ES-I3 (cell line): ENCODE data around the gene NAA25.
"Not testable (repeated sequence)": the region's sequence is repeated elsewhere in the genome, so short reads cannot be mapped to it uniquely, and the experiment has no call there.

Experiments
- H3K36me3 ChIP-seq: 2 replicates; pipeline ENCODE4 v1.6.1; 2013; ENCODE audit warnings: mild to moderate bottlenecking, low read length, control low read depth, moderate library complexity; ENCODE audit not compliant: insufficient read depth
- H3K4me1 ChIP-seq: 2 replicates; pipeline ENCODE4 v1.6.1; 2013; ENCODE audit warnings: mild to moderate bottlenecking, control low read depth, low read length; ENCODE audit not compliant: insufficient read depth
- H3K9ac ChIP-seq: 2 replicates; pipeline ENCODE4 v1.6.1; 2013; ENCODE audit warnings: low read depth, mild to moderate bottlenecking, low read length, moderate library complexity
- H3K9me3 ChIP-seq: 2 replicates; pipeline ENCODE4 v1.6.1; 2013; ENCODE audit warnings: mild to moderate bottlenecking, low read length, moderate library complexity; ENCODE audit not compliant: control insufficient read depth, insufficient read depth

NAA25 gene

DNA sequence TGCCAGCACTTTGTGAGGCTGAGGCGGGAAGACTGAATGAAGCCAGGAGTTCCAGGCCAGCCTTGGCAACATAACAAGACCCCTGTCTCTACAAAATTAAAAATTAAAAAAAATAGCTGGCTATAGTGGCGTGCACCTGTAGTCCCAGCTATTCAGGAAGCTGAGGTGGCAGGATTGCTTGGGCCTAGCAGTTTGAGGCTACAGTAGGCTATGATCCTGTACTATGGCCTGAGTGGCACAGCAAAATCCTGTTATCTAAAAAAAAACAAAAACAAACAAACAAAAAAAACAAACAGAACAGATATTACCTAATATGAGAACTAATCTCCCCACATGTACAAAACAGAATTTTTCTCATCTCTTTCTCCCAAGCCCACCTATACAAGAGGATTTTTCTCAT, 111.3 kb downstream of the NAA25 start:
- no peaks in the 10 kb centered on the region for H3K4me1 ChIP-seq

DNA sequence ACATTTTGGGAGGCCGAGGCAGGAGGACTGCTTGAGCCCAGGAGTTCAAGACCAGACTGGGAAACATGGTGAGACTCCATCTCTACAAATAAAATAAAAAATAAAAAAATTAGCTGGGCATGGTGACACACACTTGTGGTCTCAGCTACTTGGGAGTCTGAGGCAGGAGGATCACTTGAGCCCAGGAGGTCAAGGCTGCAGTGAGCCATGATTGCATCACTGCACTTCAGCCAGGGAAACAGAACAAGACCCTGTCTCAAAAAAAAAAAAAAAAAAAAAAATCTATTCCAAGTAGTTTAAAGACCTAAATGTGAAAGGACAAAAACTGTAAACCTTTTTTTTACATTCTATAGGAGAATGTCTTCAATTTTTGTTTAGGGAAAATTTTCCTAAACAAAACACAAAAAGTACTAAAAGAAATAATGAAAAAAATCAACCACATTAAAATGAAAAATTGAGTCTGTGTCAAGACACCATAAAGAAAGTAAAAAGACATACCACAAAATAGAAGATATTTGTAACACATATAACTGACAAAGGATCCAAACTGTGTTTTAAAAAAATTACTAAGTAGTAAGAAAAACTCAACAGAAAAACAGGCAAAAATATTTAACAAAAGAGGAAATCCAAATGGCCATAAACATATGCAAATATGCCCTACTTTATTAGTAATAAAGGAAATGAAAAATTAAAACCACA, 112.7 kb downstream of the NAA25 start:
- H3K4me1 ChIP-seq, result no peaks in the 10 kb centered on the region
- H3K9ac ChIP-seq, result no peak overlapping the region
- H3K36me3 ChIP-seq, result no peaks in the 10 kb centered on the region
- H3K9me3 ChIP-seq, result no peaks in the 10 kb centered on the region

More for the DNA sequence above, 111.3 kb downstream of the NAA25 start:
- Histone ChIP-seq H3K36me3 (no peaks in the 10 kb centered on the region), H3K9me3 (no peaks in the 10 kb centered on the region), H3K9ac (no peak overlapping the region)

DNA sequence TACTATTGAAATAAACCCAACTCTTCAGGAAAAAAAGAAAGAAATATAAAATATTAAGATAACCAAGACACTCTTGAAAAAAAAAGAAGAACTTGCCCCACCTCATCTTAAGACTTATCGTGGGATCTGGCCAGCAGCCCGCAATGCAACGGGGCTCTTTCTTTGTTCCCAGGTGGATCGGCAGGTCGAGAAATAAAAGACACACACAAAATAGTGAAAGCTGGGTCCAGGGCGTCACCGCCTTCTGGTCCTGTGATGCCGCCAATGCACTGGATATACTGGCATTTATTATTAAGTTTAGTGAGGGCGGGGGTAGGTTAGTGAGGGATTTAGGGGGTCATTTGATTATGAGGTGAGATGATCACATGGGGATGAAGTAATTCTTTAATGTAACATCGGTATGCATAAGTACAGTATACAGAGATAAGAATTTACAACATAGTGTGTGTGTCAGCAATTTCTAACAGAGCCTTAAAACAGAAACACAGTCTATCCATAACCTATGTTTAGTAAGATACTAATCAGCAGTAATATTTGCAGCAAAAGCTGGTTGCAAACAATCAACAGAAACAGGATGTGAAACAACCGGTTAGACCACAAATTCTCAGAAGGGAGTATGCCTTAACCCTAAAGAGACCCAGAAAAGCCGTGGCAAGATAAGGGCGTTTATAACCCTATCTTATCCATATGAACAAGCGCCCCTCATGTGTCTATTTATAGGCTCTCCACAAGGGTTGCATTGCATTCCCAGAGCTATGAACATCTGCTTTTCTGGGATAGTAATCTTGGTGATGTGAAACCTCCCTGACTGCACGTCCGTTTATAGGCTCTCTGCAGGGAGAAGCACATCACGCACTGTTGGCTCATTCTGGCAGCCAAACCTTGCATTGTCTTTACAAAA, 114.1 kb downstream of the NAA25 start:
- H3K9me3 ChIP-seq, H3K4me1 ChIP-seq, H3K9ac ChIP-seq, H3K36me3 ChIP-seq: not testable (repeated sequence)

DNA sequence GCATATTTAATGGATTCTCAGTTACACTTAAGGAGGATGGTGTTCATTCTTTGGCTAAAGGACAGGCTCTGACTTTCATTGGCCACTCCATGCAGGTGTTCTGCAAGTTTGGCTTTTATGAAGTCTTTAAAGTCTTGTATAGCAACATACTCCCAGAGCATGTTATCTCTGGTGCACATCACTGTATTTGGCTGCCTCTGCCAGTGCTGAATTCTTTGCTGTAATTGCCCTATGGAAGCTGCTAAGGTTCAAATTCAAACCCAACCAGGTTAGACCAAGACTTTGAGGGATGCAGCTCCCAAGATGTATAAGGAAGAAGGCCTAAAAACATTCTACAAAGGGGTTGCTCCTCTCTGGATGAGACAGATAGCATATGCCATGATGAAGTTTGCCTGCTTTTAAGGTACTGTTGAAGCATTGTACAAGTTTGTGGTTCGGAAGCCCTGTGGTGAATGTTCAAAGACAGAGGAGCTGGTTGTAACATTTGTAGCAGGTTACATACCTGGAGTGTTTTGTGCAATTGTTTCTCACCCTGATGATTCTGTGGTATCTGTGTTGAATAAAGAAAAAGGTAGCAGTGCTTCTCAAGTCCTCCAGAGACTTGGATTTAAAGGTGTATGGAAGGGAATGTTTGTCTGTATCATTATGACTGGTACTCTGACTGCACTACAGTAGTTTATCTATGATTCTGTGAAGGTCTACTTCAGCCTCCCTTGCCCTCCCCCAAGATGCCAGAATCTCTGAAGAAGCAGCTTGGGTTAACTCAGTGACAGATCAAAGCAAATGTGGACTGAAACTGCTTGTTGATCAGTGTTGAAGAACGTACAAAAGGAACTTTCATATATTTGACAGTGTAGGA, 115.1 kb downstream of the NAA25 start:
- Histone ChIP-seq H3K9ac (no peak overlapping the region), H3K4me1 (no peaks in the 10 kb centered on the region), H3K9me3 (no peaks in the 10 kb centered on the region), H3K36me3 (no peaks in the 10 kb centered on the region)

DNA sequence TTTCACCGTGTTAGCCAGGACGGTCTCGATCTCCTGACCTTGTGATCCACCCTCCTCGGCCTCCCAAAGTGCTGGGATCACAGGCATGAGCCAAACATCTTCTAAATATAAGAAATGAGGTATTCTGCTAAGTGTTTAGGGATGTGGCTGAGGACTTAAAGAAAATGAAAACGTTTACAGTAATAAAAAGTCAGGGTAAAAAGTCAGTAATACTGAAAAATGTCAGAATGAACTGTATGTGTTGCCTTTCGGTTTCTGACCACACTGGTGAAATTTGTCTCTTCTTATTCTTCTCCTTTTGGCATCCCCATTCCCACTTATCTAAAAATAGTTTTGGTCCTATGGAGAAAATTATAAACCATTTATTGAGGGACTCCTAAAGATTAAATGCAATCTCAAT, 116.1 kb downstream of the NAA25 start:
- Histone ChIP-seq H3K9me3 (no peaks in the 10 kb centered on the region), H3K9ac (no peak overlapping the region), H3K36me3 (no peaks in the 10 kb centered on the region), H3K4me1 (no peaks in the 10 kb centered on the region)

DNA sequence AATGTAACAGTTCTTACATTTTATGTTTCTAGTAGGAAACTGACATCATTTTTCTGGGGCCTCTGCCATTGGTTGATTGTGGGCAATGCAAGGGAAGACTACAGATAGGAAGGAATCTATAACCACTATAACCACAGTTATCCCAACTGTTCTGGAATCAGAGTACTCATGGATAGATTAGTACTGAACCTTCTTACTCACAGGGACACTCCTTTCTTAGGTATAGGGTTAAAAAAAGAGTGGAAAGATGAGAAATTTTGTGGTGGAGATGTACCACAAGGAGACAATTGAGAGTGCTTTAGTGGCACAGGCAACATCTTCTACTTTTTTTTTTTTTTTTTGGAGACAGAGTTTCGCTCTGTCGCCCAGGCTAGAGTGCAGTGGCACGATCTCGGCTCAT, 116.6 kb downstream of the NAA25 start:
- Histone ChIP-seq H3K4me1 (no peaks in the 10 kb centered on the region), H3K9ac (no peak overlapping the region), H3K9me3 (no peaks in the 10 kb centered on the region), H3K36me3 (no peaks in the 10 kb centered on the region)

- H3K9ac ChIP-seq, result no peak overlapping the region
- no peaks in the 10 kb centered on the region for H3K4me1 ChIP-seq
- H3K9me3 ChIP-seq, result no peaks in the 10 kb centered on the region
- no peaks in the 10 kb centered on the region for H3K36me3 ChIP-seq
Measured at GRCh38 chr12:111991535-111991934, 117.0 kb downstream of the NAA25 start.

GRCh38 chr12:111984820-111985219, 123.8 kb downstream of the NAA25 start:
- Histone ChIP-seq H3K4me1 (no peaks in the 10 kb centered on the region), H3K9ac (no peak overlapping the region), H3K36me3 (no peaks in the 10 kb centered on the region), H3K9me3 (no peaks in the 10 kb centered on the region)

DNA sequence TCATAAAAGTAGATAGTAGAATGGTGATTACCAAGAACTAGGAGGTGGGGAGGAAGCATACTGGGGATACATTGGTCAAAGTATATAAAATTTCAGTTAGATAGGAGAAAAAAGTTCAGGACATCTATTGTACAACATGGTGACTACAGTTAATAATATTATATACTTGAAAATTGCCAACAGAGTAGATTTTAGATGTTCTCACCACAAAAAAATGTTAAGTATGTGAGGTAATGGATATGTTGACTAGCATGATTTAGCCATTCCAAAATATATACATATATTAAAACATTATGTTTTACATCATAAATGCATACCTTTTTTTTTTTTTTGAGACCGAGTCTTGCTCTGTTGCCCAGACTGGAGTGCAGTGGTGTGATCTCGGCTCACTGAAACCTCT, 126.6 kb downstream of the NAA25 start:
- no peaks in the 10 kb centered on the region for H3K9me3 ChIP-seq
- H3K4me1 ChIP-seq, result no peaks in the 10 kb centered on the region
- H3K9ac ChIP-seq, result no peak overlapping the region
- no peaks in the 10 kb centered on the region for H3K36me3 ChIP-seq

GRCh38 chr12:111980598-111980997, 128.0 kb downstream of the NAA25 start:
- Histone ChIP-seq H3K4me1 (no peaks in the 10 kb centered on the region), H3K36me3 (no peaks in the 10 kb centered on the region), H3K9me3 (no peaks in the 10 kb centered on the region), H3K9ac (no peak overlapping the region)

DNA sequence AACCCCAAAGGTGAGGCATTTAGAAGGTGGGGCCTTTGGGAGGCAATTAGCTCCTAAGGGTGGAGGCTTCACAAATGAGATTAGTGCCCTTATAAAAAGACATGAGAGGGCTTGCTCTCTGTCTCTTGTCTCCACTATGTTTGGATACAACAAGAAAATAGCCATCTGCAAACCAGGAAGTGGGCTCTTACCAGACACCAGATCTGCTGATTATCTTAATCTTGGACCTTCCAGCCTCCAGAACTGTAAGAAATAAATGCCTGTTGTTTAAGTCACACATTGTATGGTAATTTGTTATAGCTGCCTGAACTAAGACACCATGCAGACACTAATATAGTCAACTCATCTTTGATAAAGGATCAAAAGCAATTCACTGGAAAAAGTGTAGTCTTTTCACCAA, 130.0 kb downstream of the NAA25 start:
- Histone ChIP-seq H3K4me1 (no peaks in the 10 kb centered on the region), H3K9me3 (no peaks in the 10 kb centered on the region), H3K36me3 (no peaks in the 10 kb centered on the region), H3K9ac (no peak overlapping the region)

DNA sequence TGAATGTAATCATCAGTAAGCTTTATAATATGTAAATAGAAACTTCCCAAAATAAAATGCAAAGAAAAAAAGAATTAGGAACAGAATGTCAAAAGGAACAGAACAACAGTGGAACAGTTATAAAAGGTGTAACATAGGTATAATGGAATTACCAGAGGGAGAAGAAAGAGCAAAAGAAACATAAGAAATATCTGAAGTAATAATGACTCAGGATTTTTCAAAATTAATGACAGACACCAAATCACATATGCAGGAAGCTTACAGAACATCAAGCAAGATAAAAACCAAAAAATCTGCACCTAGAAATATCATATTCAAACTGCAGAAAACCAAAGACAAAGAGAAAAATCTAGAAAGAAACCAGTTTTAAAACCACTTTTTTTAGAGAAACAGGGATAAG, 131.7 kb downstream of the NAA25 start:
- Histone ChIP-seq H3K9ac (no peak overlapping the region), H3K9me3 (no peaks in the 10 kb centered on the region), H3K36me3 (no peaks in the 10 kb centered on the region; the same call in 1 of the 2 replicates), H3K4me1 (no peaks in the 10 kb centered on the region)
